ENCODE data around the gene PACRG.

PACRG gene

GRCh38 chr6:163085426-163085825 lies 357.7 kb downstream of the PACRG start:
- DNase-seq (ENCODE audit: low read depth): no peak
- TF ChIP-seq, protein P1, sequence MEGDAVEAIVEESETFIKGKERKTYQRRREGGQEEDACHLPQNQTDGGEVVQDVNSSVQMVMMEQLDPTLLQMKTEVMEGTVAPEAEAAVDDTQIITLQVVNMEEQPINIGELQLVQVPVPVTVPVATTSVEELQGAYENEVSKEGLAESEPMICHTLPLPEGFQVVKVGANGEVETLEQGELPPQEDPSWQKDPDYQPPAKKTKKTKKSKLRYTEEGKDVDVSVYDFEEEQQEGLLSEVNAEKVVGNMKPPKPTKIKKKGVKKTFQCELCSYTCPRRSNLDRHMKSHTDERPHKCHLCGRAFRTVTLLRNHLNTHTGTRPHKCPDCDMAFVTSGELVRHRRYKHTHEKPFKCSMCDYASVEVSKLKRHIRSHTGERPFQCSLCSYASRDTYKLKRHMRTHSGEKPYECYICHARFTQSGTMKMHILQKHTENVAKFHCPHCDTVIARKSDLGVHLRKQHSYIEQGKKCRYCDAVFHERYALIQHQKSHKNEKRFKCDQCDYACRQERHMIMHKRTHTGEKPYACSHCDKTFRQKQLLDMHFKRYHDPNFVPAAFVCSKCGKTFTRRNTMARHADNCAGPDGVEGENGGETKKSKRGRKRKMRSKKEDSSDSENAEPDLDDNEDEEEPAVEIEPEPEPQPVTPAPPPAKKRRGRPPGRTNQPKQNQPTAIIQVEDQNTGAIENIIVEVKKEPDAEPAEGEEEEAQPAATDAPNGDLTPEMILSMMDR (conservative IDR thresholded peaks at IDR 0.05; ENCODE audit: low read depth, low read length): no peak
- H3K4me3 ChIP-seq (ENCODE audit: low read depth, low read length): no peak overlapping the region

DNA sequence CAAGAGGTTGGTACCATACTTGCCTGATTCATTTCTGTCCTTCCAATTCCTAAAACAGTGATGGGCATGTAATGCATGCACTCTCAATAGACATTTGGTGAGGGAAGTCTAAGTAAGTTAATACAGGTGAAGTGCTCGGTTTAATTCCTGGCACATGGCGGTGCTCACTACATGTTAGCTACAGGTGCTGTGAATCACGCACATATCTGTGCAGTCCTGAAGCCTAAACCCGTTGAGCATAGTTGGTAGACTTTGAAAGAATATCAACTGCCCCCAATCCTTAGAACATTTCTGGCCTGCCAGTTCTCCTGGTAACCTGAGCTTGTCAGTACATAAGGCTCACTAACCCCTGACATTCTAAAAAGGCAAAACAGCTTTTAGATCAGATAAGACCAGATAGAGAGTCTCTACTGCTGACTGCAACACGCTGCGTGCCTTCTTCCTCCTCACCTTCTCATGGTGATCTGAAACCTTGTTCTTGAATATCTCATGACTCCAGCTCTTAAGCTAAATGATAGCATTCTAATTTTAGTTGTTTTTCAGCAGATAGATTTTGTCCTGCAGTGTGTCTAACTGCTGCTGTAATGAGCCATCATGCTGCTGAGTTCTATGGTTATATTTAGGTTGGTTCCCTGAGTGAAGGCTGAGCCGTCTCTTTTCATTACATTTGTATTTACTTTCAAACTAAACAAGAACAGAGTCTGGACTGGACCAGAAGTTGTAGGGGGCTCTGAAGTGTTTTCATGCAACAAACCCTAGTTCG lies 358.3 kb downstream of the PACRG start:
- DNase-seq (ENCODE audit: low read depth): no peak
- no peak overlapping the region for H3K4me3 ChIP-seq (ENCODE audit: low read depth, low read length)
- TF ChIP-seq, protein P1 (conservative IDR thresholded peaks at IDR 0.05; ENCODE audit: low read depth, low read length): no peak

DNA sequence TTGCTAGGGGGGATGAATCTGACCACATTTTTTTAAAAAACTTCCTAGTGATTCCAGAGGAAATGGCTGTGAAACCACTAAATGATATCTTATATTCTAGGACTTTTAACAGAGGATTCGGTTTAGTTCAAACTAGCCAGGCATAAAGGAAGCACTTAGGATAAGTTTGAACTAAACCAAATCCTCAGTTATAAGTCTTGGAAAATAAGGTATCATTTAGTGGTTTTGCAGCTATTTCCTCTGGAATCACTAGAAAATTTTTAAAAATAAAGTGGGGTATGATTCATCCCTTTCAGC lies 358.8 kb downstream of the PACRG start:
- no peak overlapping the region for H3K4me3 ChIP-seq (ENCODE audit: low read depth, low read length)
- TF ChIP-seq, protein P1 (conservative IDR thresholded peaks at IDR 0.05; ENCODE audit: low read depth, low read length): no peak
- no peak for DNase-seq (ENCODE audit: low read depth)

DNA sequence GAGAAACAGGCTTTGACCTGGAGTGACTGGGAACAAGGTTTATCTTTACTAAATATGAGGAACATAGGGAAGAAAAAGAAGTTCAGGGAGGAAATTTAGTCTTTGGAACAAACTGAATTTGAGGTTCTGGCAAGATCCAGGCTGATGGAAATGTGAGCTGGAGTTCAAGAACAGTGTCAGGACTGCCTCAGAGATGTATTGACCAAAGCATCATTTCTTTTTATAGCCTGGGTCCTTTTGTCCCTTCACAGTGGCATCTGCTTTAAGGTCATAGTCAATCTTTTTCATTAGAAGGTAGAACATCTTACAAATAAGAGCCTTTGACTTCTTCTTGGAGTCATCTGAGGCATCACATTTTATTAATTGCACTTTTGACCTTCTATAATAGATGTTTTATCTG lies 360.2 kb downstream of the PACRG start:
- TF ChIP-seq, protein P1 (conservative IDR thresholded peaks at IDR 0.05; ENCODE audit: low read depth, low read length): no peak
- no peak overlapping the region for H3K4me3 ChIP-seq (ENCODE audit: low read depth, low read length)
- DNase-seq (ENCODE audit: low read depth): no peak

- DNase-seq (ENCODE audit: low read depth): no peak
- no peak overlapping the region for H3K4me3 ChIP-seq (ENCODE audit: low read depth, low read length)
- TF ChIP-seq, protein P1 (conservative IDR thresholded peaks at IDR 0.05; ENCODE audit: low read depth, low read length): no peak
These were observed 365.1 kb downstream of the PACRG start for GRCh38 chr6:163092876-163093275.

- TF ChIP-seq, protein P1 (conservative IDR thresholded peaks at IDR 0.05; ENCODE audit: low read depth, low read length): no peak
- no peak for DNase-seq (ENCODE audit: low read depth)
- H3K4me3 ChIP-seq (ENCODE audit: low read depth, low read length): no peak overlapping the region
These were observed 367.1 kb downstream of the PACRG start for GRCh38 chr6:163094881-163095280.

GRCh38 chr6:163095401-163095800 lies 367.6 kb downstream of the PACRG start:
- TF ChIP-seq, protein P1 (conservative IDR thresholded peaks at IDR 0.05; ENCODE audit: low read depth, low read length): no peak
- H3K4me3 ChIP-seq (ENCODE audit: low read depth, low read length): no peak overlapping the region
- DNase-seq (ENCODE audit: low read depth): no peak

All from choroid plexus epithelial cell (primary cell).